B cell (primary cell): ENCODE data around the gene FAM20C.

ENCODE experiments used
- CTCF ChIP-seq: fragments of 200-600 bp; IDR thresholded peaks from one replicate; pipeline ENCODE4 v1.8.0; 2022; ENCODE audit warnings: antibody characterized with exemption, mild to moderate bottlenecking
- EZH2 ChIP-seq: IDR thresholded peaks from 2 replicates; pipeline ENCODE4 v1.6.1; 2012; ENCODE audit warnings: borderline replicate concordance, low read depth, mild to moderate bottlenecking, moderate library complexity, low read length; ENCODE audit not compliant: insufficient read depth, poor library complexity, severe bottlenecking

DNA sequence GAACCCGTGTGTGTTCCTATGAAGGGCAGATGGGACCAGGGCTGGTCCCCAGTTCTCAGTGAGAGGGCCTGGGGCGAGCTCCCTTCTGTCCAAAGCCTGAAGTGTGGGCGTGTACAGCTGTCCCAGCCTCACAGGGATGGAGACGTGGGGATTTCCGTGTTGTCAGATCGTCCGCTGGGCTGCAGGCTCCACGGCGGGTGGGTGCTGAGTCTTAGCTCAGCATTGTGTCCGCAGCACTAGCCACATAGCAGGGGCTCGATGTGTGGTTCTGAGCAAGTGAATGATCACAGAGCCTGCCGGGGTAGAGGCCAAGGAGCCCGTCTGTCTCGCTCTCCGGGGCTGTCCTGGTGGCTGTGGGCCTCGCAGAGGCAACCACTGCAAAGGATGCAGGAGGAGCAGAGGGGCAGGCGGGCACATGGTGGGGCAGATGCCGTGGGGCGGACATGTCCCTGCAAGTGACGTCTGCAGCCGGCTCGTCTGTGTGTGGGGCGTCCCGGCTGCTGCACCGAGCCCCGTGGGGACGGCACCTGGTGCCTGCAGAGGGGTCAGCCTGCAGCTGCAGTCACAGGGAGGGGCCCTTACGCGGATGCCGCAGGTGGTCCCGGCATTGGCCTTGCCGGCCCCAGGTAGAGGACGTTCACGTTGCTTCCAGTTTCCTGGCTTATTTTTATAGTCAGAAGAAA is 30.9 kb downstream of the FAM20C start:
- TF ChIP-seq CTCF: no peak
- TF ChIP-seq EZH2: no peak
